ENCODE results near the gene NUMBL.
A peak's percentile ranks its signal among the peaks of the same experiment; 100 is the strongest.
"Not testable (repeated sequence)": the region's sequence is repeated elsewhere in the genome, so short reads cannot be mapped to it uniquely, and the experiment has no call there.

NUMBL gene

GRCh38 chr19:40663695-40664692 is 26.5 kb downstream of the NUMBL start:
- DNase-seq (ENCODE audit: low read depth): no peak

- DNase-seq (ENCODE audit: low read depth): peak; percentile 96
Measured at GRCh38 chr19:40662925-40663694, 27.3 kb downstream of the NUMBL start.

GRCh38 chr19:40661616-40662015 is 28.8 kb downstream of the NUMBL start:
- DNase-seq (ENCODE audit: low read depth): no peak

- DNase-seq (ENCODE audit: low read depth): no peak
Measured at GRCh38 chr19:40659566-40659965, 30.9 kb downstream of the NUMBL start.

GRCh38 chr19:40659116-40659515 is 31.3 kb downstream of the NUMBL start:
- DNase-seq (ENCODE audit: low read depth): no peak

GRCh38 chr19:40658031-40658430 is 32.4 kb downstream of the NUMBL start:
- DNase-seq (ENCODE audit: low read depth): no peak

GRCh38 chr19:40655684-40656083 is 34.8 kb downstream of the NUMBL start:
- DNase-seq (ENCODE audit: low read depth): not testable (repeated sequence)

- not testable (repeated sequence) for DNase-seq (ENCODE audit: low read depth)
Measured at GRCh38 chr19:40652303-40652702, 38.1 kb downstream of the NUMBL start.

- no peak for DNase-seq (ENCODE audit: low read depth)
Measured at GRCh38 chr19:40650749-40651305, 39.6 kb downstream of the NUMBL start.

GRCh38 chr19:40649903-40650675 is 40.4 kb downstream of the NUMBL start:
- DNase-seq (ENCODE audit: low read depth): not testable (repeated sequence)

GRCh38 chr19:40646743-40647254 is 43.7 kb downstream of the NUMBL start:
- DNase-seq (ENCODE audit: low read depth): no peak

- DNase-seq (ENCODE audit: low read depth): no peak
Measured at GRCh38 chr19:40642757-40643305, 47.6 kb downstream of the NUMBL start.

- no peak for DNase-seq (ENCODE audit: low read depth)
Measured at GRCh38 chr19:40642051-40642706, 48.3 kb downstream of the NUMBL start.

GRCh38 chr19:40641281-40641680 is 49.2 kb downstream of the NUMBL start:
- no peak for DNase-seq (ENCODE audit: low read depth)

- DNase-seq (ENCODE audit: low read depth): no peak
Measured at GRCh38 chr19:40640744-40641143, 49.7 kb downstream of the NUMBL start.

GRCh38 chr19:40639638-40639982 is 50.8 kb downstream of the NUMBL start:
- no peak for DNase-seq (ENCODE audit: low read depth)

GRCh38 chr19:40638327-40638726 is 52.1 kb downstream of the NUMBL start:
- no peak for DNase-seq (ENCODE audit: low read depth)

- DNase-seq (ENCODE audit: low read depth): no peak
Measured at GRCh38 chr19:40633207-40633606, 57.2 kb downstream of the NUMBL start.

GRCh38 chr19:40632311-40633036 is 58.0 kb downstream of the NUMBL start:
- no peak for DNase-seq (ENCODE audit: low read depth)

- no peak for DNase-seq (ENCODE audit: low read depth)
Measured at GRCh38 chr19:40630571-40631160, 59.8 kb downstream of the NUMBL start.

Data from stimulated activated CD8-positive, alpha-beta memory T cell treated with anti-CD3 and anti-CD28 coated beads, Interleukin-15, amount 100 ng/mL, for 24 hours (primary cell).